ENCODE data around the gene ITGA5. TPM values are rescaled to one million over a fixed set of nuclear protein-coding genes. Genes with fewer than 3 reads are reported as not detected.
A peak's percentile ranks its signal among the peaks of the same experiment; 100 is the strongest.

The ITGA5 gene
- total RNA-seq, 1 donor from 2014 or later = 95.0 TPM

- H3K9me3 ChIP-seq = no peaks in the 10 kb centered on the region
- intact Hi-C loops (cut with DNase I) = loop anchor here (5.0 kb wide), 1 partner anchor 76 kb away; the partner anchor contains the start of genes CBX5 and HNRNPA1
- H3K4me1 ChIP-seq = peaks cover 28% of the 10 kb centered on the region
- peak overlapping the region; percentile 92 for H3K27ac ChIP-seq
- H3K27me3 ChIP-seq = no peaks in the 10 kb centered on the region
- peak overlapping the region; percentile 52 to 75 for H3K4me3 ChIP-seq
- TF ChIP-seq POLR2A (IDR thresholded peaks at IDR 0.05) (peak in 1 of 2 donors; percentile 16), CTCF (IDR thresholded peaks at IDR 0.05) (no peak)
- DNase-seq (ENCODE audit: extremely low spot score in 2 of 2) = no peak
- H3K36me3 ChIP-seq = no peaks in the 10 kb centered on the region
Observed at GRCh38 chr12:54358191-54358944, 60.7 kb downstream of the ITGA5 start.

- H3K27me3 ChIP-seq = no peaks in the 10 kb centered on the region
- peak overlapping the region; percentile 52 to 75 for H3K4me3 ChIP-seq
- no peaks in the 10 kb centered on the region for H3K9me3 ChIP-seq
- TF ChIP-seq CTCF (IDR thresholded peaks at IDR 0.05) (no peak), POLR2AphosphoS5 (IDR thresholded peaks at IDR 0.05; ENCODE audit: insufficient read depth in 1 of 2, low read depth in 1 of 2) (no peak), POLR2A (IDR thresholded peaks at IDR 0.05) (no peak)
- intact Hi-C loops (cut with DNase I) = loop anchor here (5.0 kb wide), 1 partner anchor 75 kb away; the partner anchor contains the start of genes CBX5 and HNRNPA1
- peak overlapping the region; percentile 92 for H3K27ac ChIP-seq
- no peaks in the 10 kb centered on the region for H3K36me3 ChIP-seq
- no peak for DNase-seq (ENCODE audit: extremely low spot score in 2 of 2)
- H3K4me1 ChIP-seq = peaks cover 35% of the 10 kb centered on the region
Observed at GRCh38 chr12:54357506-54358190, 61.4 kb downstream of the ITGA5 start.

GRCh38 chr12:54356951-54357356 is 62.1 kb downstream of the ITGA5 start:
- TF ChIP-seq POLR2AphosphoS5 (IDR thresholded peaks at IDR 0.05; ENCODE audit: insufficient read depth in 1 of 2, low read depth in 1 of 2) (no peak), POLR2A (IDR thresholded peaks at IDR 0.05) (no peak), CTCF (IDR thresholded peaks at IDR 0.05) (no peak)
- peaks cover 42% of the 10 kb centered on the region for H3K4me1 ChIP-seq
- no peaks in the 10 kb centered on the region for H3K27me3 ChIP-seq
- no peak for DNase-seq (ENCODE audit: extremely low spot score in 2 of 2)
- peak overlapping the region; percentile 92 for H3K27ac ChIP-seq
- no peaks in the 10 kb centered on the region for H3K36me3 ChIP-seq
- no peak overlapping the region for H3K4me3 ChIP-seq
- intact Hi-C loops (cut with DNase I) = loop anchor here (5.0 kb wide), 1 partner anchor 75 kb away; the partner anchor contains the start of genes CBX5 and HNRNPA1
- no peaks in the 10 kb centered on the region for H3K9me3 ChIP-seq

- Histone ChIP-seq H3K36me3 (no peaks in the 10 kb centered on the region), H3K4me1 (peaks cover 49% of the 10 kb centered on the region), H3K27me3 (no peaks in the 10 kb centered on the region), H3K9me3 (no peaks in the 10 kb centered on the region), H3K27ac (no peak overlapping the region), H3K4me3 (no peak overlapping the region)
- intact Hi-C loops (cut with DNase I) = loop anchor here (5.0 kb wide), 1 partner anchor 74 kb away; the partner anchor contains the start of genes CBX5 and HNRNPA1
- DNase-seq (ENCODE audit: extremely low spot score in 2 of 2) = no peak
- TF ChIP-seq POLR2AphosphoS5 (IDR thresholded peaks at IDR 0.05; ENCODE audit: insufficient read depth in 1 of 2, low read depth in 1 of 2) (no peak), CTCF (IDR thresholded peaks at IDR 0.05) (no peak), POLR2A (IDR thresholded peaks at IDR 0.05) (no peak)
Observed at GRCh38 chr12:54356228-54356627, 62.8 kb downstream of the ITGA5 start.
